Erythroblast (primary cell): ENCODE measurements around the gene SMIM32.

Experiments used
- GATA1 ChIP-seq: IDR thresholded peaks from 2 replicates; pipeline ENCODE4 v1.6.1; 2011; ENCODE audit warnings: low read depth, mild to moderate bottlenecking, control low read depth, low read length, moderate library complexity
- POLR2A ChIP-seq: IDR thresholded peaks from 2 replicates; pipeline ENCODE4 v1.6.1; 2011; ENCODE audit warnings: mild to moderate bottlenecking, low read length

GRCh38 chr5:136143312-136143711 is 49.6 kb downstream of the SMIM32 start:
- no peak for TF ChIP-seq POLR2A
- no peak for TF ChIP-seq GATA1
